ENCODE measurements around the gene KRT86. TPM values are rescaled to one million over a fixed set of nuclear protein-coding genes. Genes with fewer than 3 reads are reported as not detected.

KRT86 gene
- under 1 TPM; 0.04 to 0.10 TPM for polyA plus RNA-seq

DNA sequence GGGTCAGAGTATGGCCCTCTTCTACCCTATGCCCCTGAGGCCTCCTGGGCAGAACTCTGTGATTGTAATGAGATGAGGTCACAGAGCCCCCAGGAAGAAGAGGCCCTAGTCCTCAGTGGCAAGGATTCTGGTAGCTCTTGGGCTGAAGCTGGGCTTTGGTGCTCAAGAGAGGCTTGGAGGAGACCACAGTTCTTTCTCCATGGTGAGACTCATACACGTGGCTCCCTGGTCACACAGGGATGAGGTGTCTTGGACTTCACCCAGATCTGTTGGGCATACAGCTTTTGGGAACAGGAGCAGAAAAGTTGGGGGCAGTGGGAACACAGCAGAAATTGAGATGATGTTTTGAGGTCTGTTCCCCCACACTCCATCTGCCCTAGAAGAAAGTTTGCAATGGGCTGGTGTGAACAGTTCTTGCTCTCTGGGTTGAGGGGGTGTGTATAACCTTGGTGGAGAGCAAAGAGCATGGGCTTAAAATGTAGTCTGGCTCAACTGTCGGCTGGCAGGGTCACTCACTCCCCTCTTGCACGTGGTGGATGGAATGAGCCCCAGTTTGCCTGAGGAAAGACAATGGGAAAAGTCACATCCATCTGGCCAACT, at the start of gene KRT86:
Gene KRT86, plus strand, starts transcription at position 125 of the 600 bp plus-strand sequence. CDS start 27,272 bp downstream, outside the sequence.
- no peak within 1 kb of the TSS for H3K27ac ChIP-seq (ENCODE audit: low read depth in 2 of 2, low read length in 1 of 2)
- H3K36me3 ChIP-seq (ENCODE audit: control insufficient read depth in 2 of 2, insufficient read depth in 2 of 2, low read length in 1 of 2): no peaks in the 10 kb centered on the region
- H3K4me3 ChIP-seq (ENCODE audit: low read depth in 1 of 2, low read length in 2 of 2): no peak within 1 kb of the TSS
- 61 to 73% methylated on average over 3 of the region's 3 CpGs for WGBS, 2 donors
- no peaks in the 10 kb centered on the region for H3K27me3 ChIP-seq (ENCODE audit: control insufficient read depth in 1 of 2, insufficient read depth in 2 of 2, low read length in 2 of 2)
- peaks cover 0 to 3% of the 10 kb centered on the region in 2 donors for H3K4me1 ChIP-seq (ENCODE audit: control insufficient read depth in 2 of 2, insufficient read depth in 2 of 2, low read length in 1 of 2)
- H3K9me3 ChIP-seq (ENCODE audit: control insufficient read depth in 2 of 2, insufficient read depth in 1 of 2, low read depth in 1 of 2, low read length in 1 of 2): no peaks in the 10 kb centered on the region

DNA sequence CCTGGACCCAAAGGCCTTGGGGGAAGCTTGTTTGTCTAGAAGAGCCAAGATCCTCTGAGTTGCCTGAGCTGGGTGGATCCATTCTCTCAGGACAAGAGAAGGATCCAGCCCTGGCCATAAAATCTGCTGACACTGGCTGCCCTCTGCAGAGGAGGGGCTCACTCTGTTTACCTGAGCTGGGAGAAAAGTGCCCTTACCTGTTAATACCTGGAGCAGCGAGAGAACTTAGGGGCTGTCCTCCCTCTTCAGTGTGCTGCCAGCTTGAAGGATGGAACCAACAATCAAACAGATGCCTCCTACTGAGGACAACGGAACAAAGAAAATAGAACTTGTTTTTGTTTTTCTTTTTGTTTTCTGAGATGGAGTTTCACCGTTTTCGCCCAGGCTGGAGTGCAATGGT, 48.7 kb upstream of the KRT86 start:
- WGBS, 2 donors: 88 to 91% methylated on average over 4 of the region's 4 CpGs

DNA sequence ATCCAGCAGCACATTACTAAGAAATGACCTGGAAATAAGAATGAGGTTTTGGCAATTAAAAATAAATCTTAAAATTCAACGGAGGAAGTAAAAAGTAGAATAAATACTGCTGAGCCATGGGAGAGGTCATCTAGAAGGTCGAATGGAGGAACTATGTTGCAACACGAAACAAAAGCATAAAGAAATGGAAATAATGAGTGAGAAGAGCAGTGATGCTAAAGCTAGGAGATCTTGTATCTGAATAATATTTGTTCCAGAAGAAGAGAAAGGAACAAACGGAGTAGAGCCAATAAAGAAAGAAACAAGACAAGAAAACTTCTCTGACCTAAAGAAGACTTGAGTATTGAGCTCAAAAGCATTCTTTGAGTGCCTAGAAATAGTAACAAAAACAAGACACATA, 48.0 kb upstream of the KRT86 start:
- no peak overlapping the region for H3K27ac ChIP-seq (ENCODE audit: low read depth in 2 of 2, low read length in 1 of 2)
- no peak overlapping the region for H3K4me3 ChIP-seq (ENCODE audit: low read depth in 1 of 2, low read length in 2 of 2)
- peaks cover 0 to 12% of the 10 kb centered on the region in 2 donors for H3K4me1 ChIP-seq (ENCODE audit: control insufficient read depth in 2 of 2, insufficient read depth in 2 of 2, low read length in 1 of 2)
- H3K9me3 ChIP-seq (ENCODE audit: control insufficient read depth in 2 of 2, insufficient read depth in 1 of 2, low read depth in 1 of 2, low read length in 1 of 2): no peaks in the 10 kb centered on the region
- no peaks in the 10 kb centered on the region for H3K36me3 ChIP-seq (ENCODE audit: control insufficient read depth in 2 of 2, insufficient read depth in 2 of 2, low read length in 1 of 2)
- no peaks in the 10 kb centered on the region for H3K27me3 ChIP-seq (ENCODE audit: control insufficient read depth in 1 of 2, insufficient read depth in 2 of 2, low read length in 2 of 2)
- 54 to 73% methylated on average over 4 of the region's 4 CpGs for WGBS, 2 donors

More for the DNA sequence above, 48.7 kb upstream of the KRT86 start:
- H3K4me1 ChIP-seq (ENCODE audit: control insufficient read depth in 2 of 2, insufficient read depth in 2 of 2, low read length in 1 of 2): peaks cover 0 to 6% of the 10 kb centered on the region in 2 donors
- no peaks in the 10 kb centered on the region for H3K36me3 ChIP-seq (ENCODE audit: control insufficient read depth in 2 of 2, insufficient read depth in 2 of 2, low read length in 1 of 2)
- no peaks in the 10 kb centered on the region for H3K9me3 ChIP-seq (ENCODE audit: control insufficient read depth in 2 of 2, insufficient read depth in 1 of 2, low read depth in 1 of 2, low read length in 1 of 2)
- no peak overlapping the region for H3K27ac ChIP-seq (ENCODE audit: low read depth in 2 of 2, low read length in 1 of 2)
- no peak overlapping the region for H3K4me3 ChIP-seq (ENCODE audit: low read depth in 1 of 2, low read length in 2 of 2)
- no peaks in the 10 kb centered on the region for H3K27me3 ChIP-seq (ENCODE audit: control insufficient read depth in 1 of 2, insufficient read depth in 2 of 2, low read length in 2 of 2)

DNA sequence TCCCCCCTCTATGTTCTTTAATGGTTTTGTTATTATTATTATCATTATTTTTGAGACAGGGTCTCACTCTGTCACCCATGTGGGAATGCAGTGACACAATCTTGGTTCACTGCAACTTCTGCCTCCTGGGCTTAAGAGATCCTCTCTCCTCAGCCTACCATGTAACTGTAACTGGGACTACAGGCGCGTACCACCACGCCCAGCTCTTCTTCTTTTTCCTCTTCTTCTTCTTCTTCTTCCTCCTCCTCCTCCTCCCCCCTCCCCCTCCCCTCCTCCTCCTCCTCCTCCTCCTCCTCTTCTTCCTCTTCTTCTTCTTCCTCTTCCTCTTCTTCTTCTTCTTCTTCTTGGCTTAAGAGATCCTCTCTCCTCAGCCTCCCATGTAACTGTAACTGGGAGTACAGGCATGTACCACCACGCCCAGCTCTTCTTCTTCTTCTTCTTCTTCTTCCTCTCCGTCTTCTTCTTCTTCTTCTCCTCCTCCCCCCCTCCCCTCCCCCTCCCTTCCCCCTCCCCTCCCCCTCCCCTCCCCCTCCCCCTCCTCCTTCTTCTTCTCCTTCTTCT, 46.8 kb upstream of the KRT86 start:
- 70 to 84% methylated on average over 5 of the region's 5 CpGs for WGBS, 2 donors
- H3K4me1 ChIP-seq (ENCODE audit: control insufficient read depth in 2 of 2, insufficient read depth in 2 of 2, low read length in 1 of 2): peaks cover 0 to 22% of the 10 kb centered on the region in 2 donors
- H3K27me3 ChIP-seq (ENCODE audit: control insufficient read depth in 1 of 2, insufficient read depth in 2 of 2, low read length in 2 of 2): no peaks in the 10 kb centered on the region
- H3K36me3 ChIP-seq (ENCODE audit: control insufficient read depth in 2 of 2, insufficient read depth in 2 of 2, low read length in 1 of 2): no peaks in the 10 kb centered on the region
- H3K4me3 ChIP-seq (ENCODE audit: low read depth in 1 of 2, low read length in 2 of 2): no peak overlapping the region
- no peaks in the 10 kb centered on the region for H3K9me3 ChIP-seq (ENCODE audit: control insufficient read depth in 2 of 2, insufficient read depth in 1 of 2, low read depth in 1 of 2, low read length in 1 of 2)
- no peak overlapping the region for H3K27ac ChIP-seq (ENCODE audit: low read depth in 2 of 2, low read length in 1 of 2)

DNA sequence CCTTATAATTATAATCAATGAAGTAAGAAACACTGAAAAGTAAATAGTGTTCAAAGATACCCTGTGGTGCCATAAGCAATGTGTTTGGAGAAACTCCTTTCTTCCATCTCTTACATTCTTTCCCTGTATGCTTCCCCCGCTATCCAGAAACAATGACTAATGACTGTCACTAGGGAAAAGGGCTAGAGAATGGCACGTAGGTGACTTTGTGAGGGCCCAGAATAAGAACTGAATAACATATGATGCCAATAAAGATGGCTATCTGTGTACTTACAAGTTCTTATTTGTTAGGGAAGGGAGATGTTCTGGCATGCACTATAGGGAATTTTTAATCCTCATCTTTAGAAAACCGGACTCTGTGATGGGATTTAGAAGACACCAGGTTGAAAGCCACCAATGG, 46.1 kb upstream of the KRT86 start:
- Histone ChIP-seq H3K4me1 (ENCODE audit: control insufficient read depth in 2 of 2, insufficient read depth in 2 of 2, low read length in 1 of 2) (peaks cover 0 to 23% of the 10 kb centered on the region in 2 donors), H3K36me3 (ENCODE audit: control insufficient read depth in 2 of 2, insufficient read depth in 2 of 2, low read length in 1 of 2) (no peaks in the 10 kb centered on the region), H3K9me3 (ENCODE audit: control insufficient read depth in 2 of 2, insufficient read depth in 1 of 2, low read depth in 1 of 2, low read length in 1 of 2) (no peaks in the 10 kb centered on the region), H3K27me3 (ENCODE audit: control insufficient read depth in 1 of 2, insufficient read depth in 2 of 2, low read length in 2 of 2) (no peaks in the 10 kb centered on the region), H3K27ac (ENCODE audit: low read depth in 2 of 2, low read length in 1 of 2) (no peak overlapping the region), H3K4me3 (ENCODE audit: low read depth in 1 of 2, low read length in 2 of 2) (no peak overlapping the region)
- WGBS, 2 donors: 29 to 61% methylated on average over 3 of the region's 3 CpGs

DNA sequence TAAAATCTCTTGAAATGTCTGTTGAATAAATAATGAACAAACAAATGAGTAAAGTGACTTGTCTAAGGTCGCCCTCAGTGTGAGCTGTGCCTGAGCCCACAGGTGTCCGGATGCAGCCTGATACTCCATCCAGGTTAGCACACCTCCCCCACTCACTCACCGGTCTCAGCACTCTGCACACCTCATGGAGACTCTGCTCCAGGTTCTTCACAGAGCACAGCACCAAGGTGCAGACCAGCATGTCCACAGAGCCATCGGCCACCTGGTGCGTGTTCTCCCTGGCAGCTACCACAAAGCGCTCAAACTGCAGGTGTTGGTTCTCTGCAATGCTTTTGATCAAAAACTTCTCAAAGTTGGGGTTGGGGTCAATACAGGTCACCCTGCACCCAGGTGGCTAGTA, 45.5 kb upstream of the KRT86 start:
- Histone ChIP-seq H3K36me3 (ENCODE audit: control insufficient read depth in 2 of 2, insufficient read depth in 2 of 2, low read length in 1 of 2) (no peaks in the 10 kb centered on the region), H3K27ac (ENCODE audit: low read depth in 2 of 2, low read length in 1 of 2) (no peak overlapping the region)
- 92 to 94% methylated on average over 6 of the region's 6 CpGs for WGBS, 2 donors

DNA sequence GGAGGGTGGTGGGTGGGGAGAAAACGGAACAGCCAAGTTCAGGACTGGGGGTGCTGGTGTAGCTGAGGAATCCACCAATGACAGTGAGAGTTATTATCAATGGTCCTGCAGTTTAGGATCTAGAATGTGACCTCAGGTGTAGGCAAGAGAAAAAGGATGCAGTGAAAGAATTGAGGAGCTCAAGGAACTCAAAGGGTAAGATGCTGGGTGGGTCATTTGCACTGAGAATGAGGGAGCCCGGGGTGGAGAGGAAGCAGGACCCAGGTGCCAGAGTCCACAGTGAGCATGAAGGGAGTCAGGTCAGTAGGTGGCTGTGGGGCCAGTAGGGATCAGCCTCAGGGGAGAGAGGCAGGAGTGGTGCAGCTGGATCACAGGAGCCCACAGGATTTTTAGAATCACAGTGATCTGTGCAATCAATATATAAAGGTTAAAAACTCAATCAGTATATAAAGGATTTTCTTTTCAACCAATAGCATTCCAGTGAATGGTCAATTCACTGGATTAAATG, 44.6 kb upstream of the KRT86 start:
- Histone ChIP-seq H3K27ac (ENCODE audit: low read depth in 2 of 2, low read length in 1 of 2) (no peak overlapping the region), H3K27me3 (ENCODE audit: control insufficient read depth in 1 of 2, insufficient read depth in 2 of 2, low read length in 2 of 2) (no peaks in the 10 kb centered on the region), H3K4me1 (ENCODE audit: control insufficient read depth in 2 of 2, insufficient read depth in 2 of 2, low read length in 1 of 2) (peaks cover 0 to 26% of the 10 kb centered on the region in 2 donors), H3K36me3 (ENCODE audit: control insufficient read depth in 2 of 2, insufficient read depth in 2 of 2, low read length in 1 of 2) (no peaks in the 10 kb centered on the region), H3K9me3 (ENCODE audit: control insufficient read depth in 2 of 2, insufficient read depth in 1 of 2, low read depth in 1 of 2, low read length in 1 of 2) (no peaks in the 10 kb centered on the region), H3K4me3 (ENCODE audit: low read depth in 1 of 2, low read length in 2 of 2) (no peak overlapping the region)
- 84 to 86% methylated on average over 2 of the region's 2 CpGs for WGBS, 2 donors

More for the DNA sequence above, 45.5 kb upstream of the KRT86 start:
- no peak overlapping the region for H3K4me3 ChIP-seq (ENCODE audit: low read depth in 1 of 2, low read length in 2 of 2)
- H3K9me3 ChIP-seq (ENCODE audit: control insufficient read depth in 2 of 2, insufficient read depth in 1 of 2, low read depth in 1 of 2, low read length in 1 of 2): no peaks in the 10 kb centered on the region
- peaks cover 0 to 26% of the 10 kb centered on the region in 2 donors for H3K4me1 ChIP-seq (ENCODE audit: control insufficient read depth in 2 of 2, insufficient read depth in 2 of 2, low read length in 1 of 2)
- no peaks in the 10 kb centered on the region for H3K27me3 ChIP-seq (ENCODE audit: control insufficient read depth in 1 of 2, insufficient read depth in 2 of 2, low read length in 2 of 2)

DNA sequence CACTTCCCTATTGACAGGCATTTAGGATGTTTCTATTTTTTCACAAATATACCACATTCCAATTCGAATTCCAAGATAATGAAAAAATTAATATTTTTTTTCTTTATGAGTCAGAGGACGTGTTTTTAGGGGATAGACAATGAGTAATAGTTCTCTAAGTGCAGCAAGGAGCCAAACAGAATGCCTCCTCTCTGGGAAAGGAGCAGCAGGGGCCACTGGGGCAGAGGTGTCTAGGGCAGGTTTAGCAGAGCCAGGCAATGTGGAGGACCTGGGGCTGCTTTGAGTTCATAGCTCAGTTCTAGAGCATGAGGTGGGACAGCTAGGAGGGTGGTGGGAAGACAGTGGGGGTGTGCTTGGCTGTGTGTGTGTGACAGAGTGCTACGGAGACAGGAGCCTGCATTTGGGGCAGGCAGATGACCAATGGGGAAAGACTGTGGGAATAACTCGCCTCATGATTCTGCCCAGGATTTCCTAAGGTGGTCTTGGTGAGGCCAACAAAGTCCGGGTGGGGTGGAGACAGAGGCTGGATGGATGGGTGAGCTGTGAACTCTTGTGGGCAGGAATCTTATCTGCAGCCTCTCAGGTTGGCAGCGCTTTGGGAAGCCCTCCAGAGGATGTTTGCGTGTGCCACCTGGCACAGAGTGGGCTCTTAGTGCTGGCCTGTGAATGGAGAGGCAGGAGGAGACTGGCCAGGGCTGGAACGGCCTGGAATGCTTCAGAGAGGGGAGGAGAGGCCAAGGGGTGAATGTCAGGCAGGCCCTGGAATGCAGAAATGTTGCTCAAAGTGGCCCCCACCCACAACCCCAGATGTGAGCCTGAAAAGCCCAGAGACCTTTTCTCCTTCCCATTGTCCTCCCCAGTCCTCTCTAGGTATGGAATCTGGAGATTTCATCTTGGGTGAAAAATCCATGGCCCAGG, 43.8 kb upstream of the KRT86 start:
- no peaks in the 10 kb centered on the region for H3K36me3 ChIP-seq (ENCODE audit: control insufficient read depth in 2 of 2, insufficient read depth in 2 of 2, low read length in 1 of 2)
- 45 to 50% methylated on average over 8 of the region's 8 CpGs for WGBS, 2 donors
- H3K4me3 ChIP-seq (ENCODE audit: low read depth in 1 of 2, low read length in 2 of 2): no peak overlapping the region
- peaks cover 0 to 26% of the 10 kb centered on the region in 2 donors for H3K4me1 ChIP-seq (ENCODE audit: control insufficient read depth in 2 of 2, insufficient read depth in 2 of 2, low read length in 1 of 2)
- H3K9me3 ChIP-seq (ENCODE audit: control insufficient read depth in 2 of 2, insufficient read depth in 1 of 2, low read depth in 1 of 2, low read length in 1 of 2): no peaks in the 10 kb centered on the region
- H3K27ac ChIP-seq (ENCODE audit: low read depth in 2 of 2, low read length in 1 of 2): peak overlapping the region; percentile 44 to 52
- no peaks in the 10 kb centered on the region for H3K27me3 ChIP-seq (ENCODE audit: control insufficient read depth in 1 of 2, insufficient read depth in 2 of 2, low read length in 2 of 2)

DNA sequence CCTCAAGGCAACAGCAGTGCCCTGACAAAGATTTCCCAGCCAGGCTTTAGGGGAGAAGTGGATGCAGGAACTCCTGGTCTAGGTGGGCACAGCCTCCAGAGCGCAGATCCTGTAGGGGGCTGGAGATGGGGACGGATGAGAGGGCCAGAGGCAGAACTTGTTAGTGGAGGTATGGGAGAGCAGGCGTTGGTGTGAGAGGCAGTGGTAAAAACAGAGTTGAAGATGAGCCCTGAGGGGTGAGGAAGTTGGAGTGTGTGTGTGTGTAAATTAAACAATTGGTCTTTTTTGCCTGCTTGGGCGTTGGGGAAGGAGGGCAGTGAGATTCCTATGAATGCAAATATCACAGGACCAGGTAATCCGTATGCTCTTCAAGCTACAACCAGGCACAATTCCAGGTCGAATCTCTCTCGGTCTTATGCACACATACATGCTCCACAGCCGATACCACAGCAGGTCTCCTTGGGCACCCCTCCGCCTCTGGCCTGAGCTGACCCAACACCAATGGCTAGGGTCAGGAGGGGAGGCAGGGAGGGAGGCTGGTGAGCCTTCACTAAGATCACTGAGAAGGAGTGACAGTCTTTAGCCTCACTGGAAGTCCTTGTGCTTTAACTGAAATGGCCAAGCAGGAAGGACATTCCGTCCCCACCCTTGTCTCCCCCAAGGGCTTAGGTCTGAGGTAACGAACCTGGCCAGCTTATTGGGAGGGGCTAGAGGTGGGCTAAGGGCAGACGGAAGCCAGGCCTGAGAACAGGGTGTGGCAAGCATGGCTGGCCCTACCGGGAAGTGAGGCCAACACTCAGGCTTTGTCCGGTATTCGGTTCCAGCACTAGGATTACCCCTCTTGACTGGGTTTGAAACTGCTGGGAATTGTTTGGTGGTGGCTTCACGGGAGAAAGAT, 42.9 kb upstream of the KRT86 start:
- Histone ChIP-seq H3K4me3 (ENCODE audit: low read depth in 1 of 2, low read length in 2 of 2) (no peak overlapping the region), H3K27me3 (ENCODE audit: control insufficient read depth in 1 of 2, insufficient read depth in 2 of 2, low read length in 2 of 2) (no peaks in the 10 kb centered on the region), H3K27ac (ENCODE audit: low read depth in 2 of 2, low read length in 1 of 2) (peak overlapping the region; percentile 52 to 77), H3K36me3 (ENCODE audit: control insufficient read depth in 2 of 2, insufficient read depth in 2 of 2, low read length in 1 of 2) (no peaks in the 10 kb centered on the region), H3K9me3 (ENCODE audit: control insufficient read depth in 2 of 2, insufficient read depth in 1 of 2, low read depth in 1 of 2, low read length in 1 of 2) (no peaks in the 10 kb centered on the region), H3K4me1 (ENCODE audit: control insufficient read depth in 2 of 2, insufficient read depth in 2 of 2, low read length in 1 of 2) (peaks cover 0 to 29% of the 10 kb centered on the region in 2 donors)
- WGBS, 2 donors: 49 to 54% methylated on average over 16 of the region's 16 CpGs

All from esophagus (tissue), 2 donors.